Pulmonary artery endothelial cell (primary cell): Measurements from ENCODE around the gene BAMBI. TPM values are rescaled to one million over a fixed set of nuclear protein-coding genes. Genes with fewer than 3 reads are reported as not detected.

Experiments
- DNase-seq: peaks from one replicate; pipeline ENCODE4 v3.0.0-alpha.2; 2011; ENCODE audit warnings: low read depth, low spot score
- total RNA-seq: library from RNA; depleted of rRNA; stranded (reverse); fragments of >200 nt; gene quantifications from 2 replicates; pipeline ENCODE4 v1.2.3, GENCODE V29; 2014

The BAMBI gene
- total RNA-seq, 1 donor from 2014 or later = 3.8 TPM

- no peak for DNase-seq
These were observed 2.5 kb upstream of the BAMBI start for GRCh38 chr10:28674782-28675181.

- no peak for DNase-seq
These were observed 874 bp upstream of the BAMBI start for GRCh38 chr10:28676326-28676967.

DNA sequence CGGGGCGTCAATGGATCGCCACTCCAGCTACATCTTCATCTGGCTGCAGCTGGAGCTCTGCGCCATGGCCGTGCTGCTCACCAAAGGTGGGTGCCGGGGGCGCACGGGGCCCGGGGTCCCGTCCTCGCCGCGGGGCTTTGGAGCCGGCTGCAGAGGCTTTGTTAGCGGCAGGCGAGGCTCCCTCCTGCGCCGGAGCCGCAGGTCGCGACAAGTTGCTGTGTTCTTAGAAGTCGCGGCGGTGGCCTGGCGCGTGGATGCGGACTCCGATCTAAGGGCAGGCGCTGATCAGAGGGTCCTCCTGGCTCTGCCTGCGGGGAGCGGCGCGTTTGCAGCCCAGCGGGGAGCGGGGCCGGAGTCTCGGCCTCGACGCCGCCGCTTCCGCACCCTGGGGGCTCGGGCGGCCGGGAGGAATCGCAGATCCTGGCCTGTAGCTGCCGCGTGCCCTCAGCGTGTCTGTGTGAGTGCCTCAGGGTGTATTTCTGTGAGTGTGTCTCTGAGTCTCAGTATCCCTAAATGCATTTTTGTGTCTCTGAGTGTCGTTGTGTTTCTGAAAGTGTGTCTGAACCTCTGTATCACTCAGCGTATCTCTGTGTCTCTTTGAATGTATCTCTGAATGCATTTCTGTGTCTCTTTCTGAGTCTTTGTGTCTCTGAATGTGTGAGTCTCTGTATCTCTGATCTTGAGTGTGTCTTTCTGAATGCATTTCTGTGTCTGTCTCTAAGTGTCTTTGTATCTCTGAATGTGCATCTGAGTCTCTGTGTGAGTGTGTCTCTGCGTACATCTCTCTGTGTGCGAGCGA lies 766 bp downstream of the BAMBI start:
- no peak for DNase-seq

- no peak for DNase-seq
These were observed 1.6 kb downstream of the BAMBI start for GRCh38 chr10:28678687-28679457.

- no peak for DNase-seq
These were observed 2.4 kb downstream of the BAMBI start for GRCh38 chr10:28679581-28680357.

DNA sequence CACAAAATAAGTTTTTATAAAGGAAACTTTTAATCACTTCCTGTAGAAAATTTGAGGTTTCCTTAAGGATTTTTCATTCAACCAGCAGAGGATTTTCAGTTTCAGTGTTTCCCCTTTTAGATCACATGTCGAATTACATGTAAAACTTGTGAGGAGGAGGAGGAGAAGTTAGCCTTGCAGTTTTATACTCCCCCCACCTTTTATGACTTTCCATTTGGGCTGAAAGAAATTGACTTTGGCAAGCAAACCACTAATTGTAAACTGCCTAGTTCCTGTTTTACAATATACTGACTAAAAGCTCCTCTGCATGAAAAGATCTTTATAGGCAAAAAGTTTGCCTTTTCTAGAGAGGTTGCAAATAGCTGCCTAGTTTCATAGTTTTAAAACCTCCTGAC lies 3.0 kb downstream of the BAMBI start:
- DNase-seq = no peak

DNA sequence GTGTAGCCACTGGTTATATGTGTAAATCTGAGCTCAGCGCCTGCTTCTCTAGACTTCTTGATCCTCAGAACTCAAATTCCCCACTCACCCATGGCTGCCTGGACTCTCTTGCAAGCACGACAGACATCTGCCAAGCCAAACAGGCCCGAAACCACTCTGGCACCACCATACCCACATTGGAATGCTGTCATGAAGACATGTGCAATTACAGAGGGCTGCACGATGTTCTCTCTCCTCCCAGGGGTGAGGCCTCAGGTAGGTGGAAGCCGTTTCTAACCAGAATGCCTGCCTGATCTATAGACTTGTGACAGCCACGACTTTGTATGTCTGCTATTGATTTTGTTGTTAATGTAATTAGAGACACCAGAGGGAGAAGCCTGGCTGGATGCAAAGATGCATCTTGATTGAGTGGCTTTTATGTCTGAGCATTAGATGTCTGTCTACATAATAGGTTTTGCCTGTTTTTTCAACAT lies 4.0 kb downstream of the BAMBI start:
- no peak for DNase-seq

- DNase-seq = no peak
These were observed 4.8 kb downstream of the BAMBI start for GRCh38 chr10:28681928-28682750.

DNA sequence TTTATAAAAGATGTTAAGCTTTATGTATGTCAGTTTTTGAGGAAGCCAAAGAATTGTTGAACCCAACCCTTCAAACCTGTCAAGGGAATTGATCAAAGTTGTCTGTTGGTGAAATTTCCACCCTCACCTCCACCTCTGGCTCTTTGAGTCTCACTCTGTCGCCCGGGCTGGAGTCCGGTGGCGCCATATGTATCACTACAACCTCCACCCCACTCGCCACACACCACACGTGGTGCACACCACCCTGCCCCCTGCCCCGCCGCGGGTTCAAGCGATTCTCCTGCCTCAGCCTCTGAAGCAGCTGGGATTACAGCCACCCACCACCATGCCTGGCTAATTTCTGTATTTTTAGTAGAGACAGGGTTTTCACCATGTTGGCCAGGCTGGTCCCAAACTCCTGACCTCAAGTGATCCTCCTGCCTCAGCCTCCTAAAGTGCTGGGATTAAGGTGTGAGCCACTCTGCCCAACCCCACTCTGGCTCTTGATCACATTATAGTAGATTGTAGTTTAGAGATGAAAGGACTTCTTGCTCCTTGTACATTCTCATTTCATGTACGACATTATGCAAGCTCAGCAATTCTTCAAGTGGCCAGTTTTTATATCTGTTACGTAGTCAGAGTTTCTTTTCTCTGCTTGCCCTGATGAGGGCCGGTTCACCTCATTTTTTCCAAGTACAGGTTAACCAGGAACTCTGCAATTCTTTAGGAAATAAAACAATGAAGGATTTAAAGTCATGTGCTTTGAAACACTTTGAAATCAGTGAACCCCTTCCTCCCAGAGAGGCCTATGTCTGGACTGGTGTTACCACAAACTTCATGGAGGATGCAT lies 7.0 kb downstream of the BAMBI start:
- DNase-seq = no peak

- DNase-seq = no peak
These were observed 7.8 kb downstream of the BAMBI start for GRCh38 chr10:28684986-28685580.

DNA sequence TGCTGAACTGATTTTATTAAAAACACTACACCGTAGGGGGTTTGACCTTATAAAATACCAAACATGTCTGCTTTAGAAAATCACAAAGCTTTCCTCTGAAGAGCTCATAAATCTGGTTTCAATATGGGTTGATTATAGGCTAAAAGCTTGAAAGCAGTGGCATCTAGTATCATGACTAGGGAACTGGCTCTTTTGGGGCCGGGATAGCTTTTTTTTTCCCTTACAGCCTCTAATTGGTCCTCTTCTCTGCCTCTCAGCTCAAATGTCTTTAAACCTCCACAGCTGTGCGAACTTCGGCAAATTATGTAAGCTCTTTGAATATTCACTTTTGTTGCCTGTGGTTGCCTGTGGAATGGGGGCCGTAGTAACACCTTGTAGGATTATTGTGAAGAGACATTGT lies 8.4 kb downstream of the BAMBI start:
- DNase-seq = no peak

DNA sequence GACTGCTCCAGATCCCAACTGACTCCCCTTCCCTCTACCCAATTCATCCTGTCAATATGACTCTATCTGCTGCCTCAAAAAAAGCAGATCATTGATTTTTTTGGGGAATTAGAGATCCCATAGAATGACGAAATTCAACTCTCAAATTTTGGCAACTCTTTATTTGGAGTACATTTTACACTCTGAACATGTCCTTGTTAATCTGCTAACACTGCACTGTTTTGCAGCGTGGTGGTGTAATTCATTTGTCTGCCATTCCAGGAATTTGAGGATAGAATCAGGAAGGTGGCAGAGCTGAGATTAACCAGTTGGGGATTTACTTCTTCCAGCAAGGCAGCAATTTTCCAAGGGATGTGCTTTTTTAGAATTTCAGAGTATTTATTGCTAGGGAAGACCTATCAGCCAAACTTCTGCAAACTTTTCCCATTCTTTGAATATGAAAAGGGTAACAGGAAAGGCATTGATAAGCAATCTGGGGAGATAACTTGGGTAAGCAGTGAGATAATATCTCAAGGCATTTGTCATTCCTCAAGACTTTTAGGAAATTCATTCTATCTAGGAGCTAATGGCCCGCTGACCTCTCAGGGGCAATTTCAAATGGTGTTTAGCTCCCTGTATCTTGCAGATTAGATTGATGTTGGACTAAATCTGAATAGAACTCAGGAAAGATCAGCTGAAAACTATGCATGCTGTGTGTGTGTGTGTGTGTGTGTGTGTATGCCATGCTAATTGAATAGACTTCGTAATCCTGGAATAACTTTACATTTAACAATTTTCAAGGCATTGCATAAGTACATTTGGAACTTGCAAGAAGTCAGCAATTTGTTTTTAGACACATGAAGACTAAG lies 9.7 kb downstream of the BAMBI start:
- no peak for DNase-seq

GRCh38 chr10:28687683-28688001 lies 10.3 kb downstream of the BAMBI start:
- DNase-seq = no peak

- no peak for DNase-seq
These were observed 13.2 kb downstream of the BAMBI start for GRCh38 chr10:28690545-28690944.

DNA sequence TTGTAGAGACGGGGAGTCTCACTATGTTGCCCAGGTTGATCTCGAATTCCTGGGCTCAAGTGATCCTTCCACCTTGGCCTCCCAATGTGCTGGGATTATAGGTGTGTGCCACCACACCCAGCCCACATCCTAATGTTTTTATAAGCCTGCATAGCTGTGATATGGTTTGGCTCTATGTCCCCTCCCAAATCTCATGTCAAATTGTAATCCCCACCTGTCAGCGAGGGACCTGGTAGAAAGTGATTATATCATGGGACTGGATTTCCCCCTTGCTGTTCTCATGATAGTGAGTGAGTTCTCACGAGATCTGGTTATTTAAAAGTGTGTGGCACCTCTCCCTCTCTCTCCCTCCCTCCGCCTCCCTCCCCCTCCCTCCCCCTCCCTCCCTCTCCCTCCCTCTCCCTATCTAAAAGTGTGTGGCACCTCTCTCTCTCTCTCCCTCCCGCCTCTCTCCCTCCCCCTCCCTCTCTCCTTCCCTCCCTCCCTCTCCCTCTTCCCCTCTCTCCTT lies 13.9 kb downstream of the BAMBI start:
- no peak for DNase-seq

DNA sequence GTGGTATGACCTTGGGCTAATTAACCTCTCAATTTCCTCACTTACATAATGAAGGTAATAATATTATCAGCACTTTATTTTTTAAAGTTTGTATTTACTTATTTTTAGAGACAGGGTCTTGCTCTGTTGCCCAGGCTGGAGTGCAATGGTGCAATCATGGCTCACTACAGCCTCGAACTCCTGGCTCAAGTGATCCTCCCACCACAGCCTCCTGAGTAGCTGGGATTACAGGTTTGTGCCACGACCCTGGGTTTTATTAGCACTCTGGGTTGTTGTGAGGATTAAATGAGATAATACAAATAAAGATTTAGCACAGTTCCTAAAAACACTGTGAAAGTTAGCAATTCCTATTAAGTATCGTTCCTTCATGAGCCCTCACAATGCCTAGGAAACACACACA lies 14.7 kb downstream of the BAMBI start:
- DNase-seq = no peak

- DNase-seq = no peak
These were observed 17.2 kb downstream of the BAMBI start for GRCh38 chr10:28694530-28694929.

DNA sequence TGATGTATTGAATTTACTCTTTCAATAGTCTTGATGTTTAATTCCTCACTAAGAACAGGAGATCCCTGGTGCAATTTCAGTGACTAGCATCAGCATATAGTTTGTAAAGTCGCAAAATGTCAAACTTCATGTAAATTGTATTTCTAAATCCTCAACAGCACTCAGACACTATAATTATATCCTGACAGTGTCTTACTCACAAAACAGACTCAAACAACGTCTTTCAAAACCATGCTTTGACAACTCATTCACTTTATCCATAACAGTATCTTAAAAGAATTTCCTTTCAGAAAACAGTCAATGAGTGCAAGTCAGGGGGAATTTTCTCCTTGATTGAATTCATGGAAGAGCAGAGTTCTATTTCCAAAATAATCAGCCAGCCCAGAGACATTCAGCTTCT lies 20.8 kb downstream of the BAMBI start:
- no peak for DNase-seq
